ENCODE results near the gene ACCS. TPM values are rescaled to one million over a fixed set of nuclear protein-coding genes. Genes with fewer than 3 reads are reported as not detected.

The ACCS gene
- total and polyA plus RNA-seq, 9 of the 15 experiments (the other 6 are each of a cell fraction or from before 2014, with no cell fraction given), result 4.2 to 25.9 (median 16.3) TPM

DNA sequence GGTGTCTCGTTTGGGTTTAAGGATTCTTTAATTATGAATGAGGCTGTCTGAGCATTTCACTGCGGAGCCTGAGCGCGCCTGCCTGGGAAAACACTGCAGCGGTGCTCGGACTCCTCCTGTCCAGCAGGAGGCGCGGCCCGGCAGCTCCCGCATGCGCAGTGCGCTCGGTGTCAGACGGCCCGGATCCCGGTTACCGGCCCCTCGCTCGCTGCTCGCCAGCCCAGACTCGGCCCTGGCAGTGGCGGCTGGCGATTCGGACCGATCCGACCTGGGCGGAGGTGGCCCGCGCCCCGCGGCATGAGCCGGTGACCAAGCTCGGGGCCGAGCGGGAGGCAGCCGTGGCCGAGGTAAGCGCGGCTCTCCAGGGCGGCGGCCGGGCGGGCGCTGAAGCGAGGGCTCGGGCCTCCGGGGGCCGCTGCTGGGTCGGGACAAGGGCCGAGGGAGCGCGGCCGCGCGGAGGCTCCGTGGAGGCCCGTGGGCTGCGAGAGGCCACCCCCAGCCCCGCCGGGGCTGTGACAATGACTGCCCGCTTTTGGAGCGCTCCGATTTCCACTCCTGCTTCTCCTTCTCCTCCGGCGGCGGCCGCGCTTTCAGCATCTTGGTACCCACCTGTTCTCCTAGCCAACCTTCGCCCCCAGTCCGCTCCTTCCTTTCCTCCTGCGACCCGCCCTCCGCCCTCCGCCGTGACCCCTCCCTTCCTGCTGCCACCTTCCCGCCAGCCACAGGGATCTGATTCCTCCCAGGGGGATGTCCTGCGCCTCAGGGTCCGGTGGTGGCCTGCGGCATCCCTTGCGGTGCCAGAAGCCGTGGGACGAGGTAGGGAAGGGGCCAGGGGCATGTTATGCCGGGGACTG, 29.7 kb downstream of the ACCS start, which contains the start of gene EXT2 (continued):
- TF ChIP-seq GTF2A2 (tag; IDR thresholded peaks at IDR 0.05), result no peak
- no peak for TF ChIP-seq BACH1 (tag; IDR thresholded peaks at IDR 0.05)
- no peak for TF ChIP-seq ZNF175 (CRISPR knock-in tag; IDR thresholded peaks at IDR 0.05; ENCODE audit: low read depth)
- TF ChIP-seq ZBTB1 (CRISPR knock-in tag; IDR thresholded peaks at IDR 0.05; ENCODE audit: borderline replicate concordance, low read depth), result no peak
- TF ChIP-seq, protein P1, sequence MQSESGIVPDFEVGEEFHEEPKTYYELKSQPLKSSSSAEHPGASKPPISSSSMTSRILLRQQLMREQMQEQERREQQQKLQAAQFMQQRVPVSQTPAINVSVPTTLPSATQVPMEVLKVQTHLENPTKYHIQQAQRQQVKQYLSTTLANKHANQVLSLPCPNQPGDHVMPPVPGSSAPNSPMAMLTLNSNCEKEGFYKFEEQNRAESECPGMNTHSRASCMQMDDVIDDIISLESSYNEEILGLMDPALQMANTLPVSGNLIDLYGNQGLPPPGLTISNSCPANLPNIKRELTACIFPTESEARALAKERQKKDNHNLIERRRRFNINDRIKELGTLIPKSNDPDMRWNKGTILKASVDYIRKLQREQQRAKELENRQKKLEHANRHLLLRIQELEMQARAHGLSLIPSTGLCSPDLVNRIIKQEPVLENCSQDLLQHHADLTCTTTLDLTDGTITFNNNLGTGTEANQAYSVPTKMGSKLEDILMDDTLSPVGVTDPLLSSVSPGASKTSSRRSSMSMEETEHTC (IDR thresholded peaks at IDR 0.05), result 0 out of 2 replicates have a peak, but pooled peaks have one; percentile 5
- no peak for TF ChIP-seq EP400 (IDR thresholded peaks at IDR 0.05)
- TF ChIP-seq ZNF707 (CRISPR knock-in tag; conservative IDR thresholded peaks at IDR 0.05), result no peak
- TF ChIP-seq RBM15 (IDR thresholded peaks at IDR 0.05; ENCODE audit: insufficient read depth, low read length), result no peak
- TF ChIP-seq, protein P2, sequence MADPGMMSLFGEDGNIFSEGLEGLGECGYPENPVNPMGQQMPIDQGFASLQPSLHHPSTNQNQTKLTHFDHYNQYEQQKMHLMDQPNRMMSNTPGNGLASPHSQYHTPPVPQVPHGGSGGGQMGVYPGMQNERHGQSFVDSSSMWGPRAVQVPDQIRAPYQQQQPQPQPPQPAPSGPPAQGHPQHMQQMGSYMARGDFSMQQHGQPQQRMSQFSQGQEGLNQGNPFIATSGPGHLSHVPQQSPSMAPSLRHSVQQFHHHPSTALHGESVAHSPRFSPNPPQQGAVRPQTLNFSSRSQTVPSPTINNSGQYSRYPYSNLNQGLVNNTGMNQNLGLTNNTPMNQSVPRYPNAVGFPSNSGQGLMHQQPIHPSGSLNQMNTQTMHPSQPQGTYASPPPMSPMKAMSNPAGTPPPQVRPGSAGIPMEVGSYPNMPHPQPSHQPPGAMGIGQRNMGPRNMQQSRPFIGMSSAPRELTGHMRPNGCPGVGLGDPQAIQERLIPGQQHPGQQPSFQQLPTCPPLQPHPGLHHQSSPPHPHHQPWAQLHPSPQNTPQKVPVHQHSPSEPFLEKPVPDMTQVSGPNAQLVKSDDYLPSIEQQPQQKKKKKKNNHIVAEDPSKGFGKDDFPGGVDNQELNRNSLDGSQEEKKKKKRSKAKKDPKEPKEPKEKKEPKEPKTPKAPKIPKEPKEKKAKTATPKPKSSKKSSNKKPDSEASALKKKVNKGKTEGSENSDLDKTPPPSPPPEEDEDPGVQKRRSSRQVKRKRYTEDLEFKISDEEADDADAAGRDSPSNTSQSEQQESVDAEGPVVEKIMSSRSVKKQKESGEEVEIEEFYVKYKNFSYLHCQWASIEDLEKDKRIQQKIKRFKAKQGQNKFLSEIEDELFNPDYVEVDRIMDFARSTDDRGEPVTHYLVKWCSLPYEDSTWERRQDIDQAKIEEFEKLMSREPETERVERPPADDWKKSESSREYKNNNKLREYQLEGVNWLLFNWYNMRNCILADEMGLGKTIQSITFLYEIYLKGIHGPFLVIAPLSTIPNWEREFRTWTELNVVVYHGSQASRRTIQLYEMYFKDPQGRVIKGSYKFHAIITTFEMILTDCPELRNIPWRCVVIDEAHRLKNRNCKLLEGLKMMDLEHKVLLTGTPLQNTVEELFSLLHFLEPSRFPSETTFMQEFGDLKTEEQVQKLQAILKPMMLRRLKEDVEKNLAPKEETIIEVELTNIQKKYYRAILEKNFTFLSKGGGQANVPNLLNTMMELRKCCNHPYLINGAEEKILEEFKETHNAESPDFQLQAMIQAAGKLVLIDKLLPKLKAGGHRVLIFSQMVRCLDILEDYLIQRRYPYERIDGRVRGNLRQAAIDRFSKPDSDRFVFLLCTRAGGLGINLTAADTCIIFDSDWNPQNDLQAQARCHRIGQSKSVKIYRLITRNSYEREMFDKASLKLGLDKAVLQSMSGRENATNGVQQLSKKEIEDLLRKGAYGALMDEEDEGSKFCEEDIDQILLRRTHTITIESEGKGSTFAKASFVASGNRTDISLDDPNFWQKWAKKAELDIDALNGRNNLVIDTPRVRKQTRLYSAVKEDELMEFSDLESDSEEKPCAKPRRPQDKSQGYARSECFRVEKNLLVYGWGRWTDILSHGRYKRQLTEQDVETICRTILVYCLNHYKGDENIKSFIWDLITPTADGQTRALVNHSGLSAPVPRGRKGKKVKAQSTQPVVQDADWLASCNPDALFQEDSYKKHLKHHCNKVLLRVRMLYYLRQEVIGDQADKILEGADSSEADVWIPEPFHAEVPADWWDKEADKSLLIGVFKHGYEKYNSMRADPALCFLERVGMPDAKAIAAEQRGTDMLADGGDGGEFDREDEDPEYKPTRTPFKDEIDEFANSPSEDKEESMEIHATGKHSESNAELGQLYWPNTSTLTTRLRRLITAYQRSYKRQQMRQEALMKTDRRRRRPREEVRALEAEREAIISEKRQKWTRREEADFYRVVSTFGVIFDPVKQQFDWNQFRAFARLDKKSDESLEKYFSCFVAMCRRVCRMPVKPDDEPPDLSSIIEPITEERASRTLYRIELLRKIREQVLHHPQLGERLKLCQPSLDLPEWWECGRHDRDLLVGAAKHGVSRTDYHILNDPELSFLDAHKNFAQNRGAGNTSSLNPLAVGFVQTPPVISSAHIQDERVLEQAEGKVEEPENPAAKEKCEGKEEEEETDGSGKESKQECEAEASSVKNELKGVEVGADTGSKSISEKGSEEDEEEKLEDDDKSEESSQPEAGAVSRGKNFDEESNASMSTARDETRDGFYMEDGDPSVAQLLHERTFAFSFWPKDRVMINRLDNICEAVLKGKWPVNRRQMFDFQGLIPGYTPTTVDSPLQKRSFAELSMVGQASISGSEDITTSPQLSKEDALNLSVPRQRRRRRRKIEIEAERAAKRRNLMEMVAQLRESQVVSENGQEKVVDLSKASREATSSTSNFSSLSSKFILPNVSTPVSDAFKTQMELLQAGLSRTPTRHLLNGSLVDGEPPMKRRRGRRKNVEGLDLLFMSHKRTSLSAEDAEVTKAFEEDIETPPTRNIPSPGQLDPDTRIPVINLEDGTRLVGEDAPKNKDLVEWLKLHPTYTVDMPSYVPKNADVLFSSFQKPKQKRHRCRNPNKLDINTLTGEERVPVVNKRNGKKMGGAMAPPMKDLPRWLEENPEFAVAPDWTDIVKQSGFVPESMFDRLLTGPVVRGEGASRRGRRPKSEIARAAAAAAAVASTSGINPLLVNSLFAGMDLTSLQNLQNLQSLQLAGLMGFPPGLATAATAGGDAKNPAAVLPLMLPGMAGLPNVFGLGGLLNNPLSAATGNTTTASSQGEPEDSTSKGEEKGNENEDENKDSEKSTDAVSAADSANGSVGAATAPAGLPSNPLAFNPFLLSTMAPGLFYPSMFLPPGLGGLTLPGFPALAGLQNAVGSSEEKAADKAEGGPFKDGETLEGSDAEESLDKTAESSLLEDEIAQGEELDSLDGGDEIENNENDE (IDR thresholded peaks at IDR 0.05; ENCODE audit: low read depth, low read length), result no peak
- no peak for TF ChIP-seq YBX1 (IDR thresholded peaks at IDR 0.05)
- no peak for TF ChIP-seq CREB1 (IDR thresholded peaks at IDR 0.05)
- no peak for TF ChIP-seq CREB1 (CRISPR knock-in tag; IDR thresholded peaks at IDR 0.05)
